ENCODE measurements around the gene SPINK9. TPM values are rescaled to one million over a fixed set of nuclear protein-coding genes. Genes with fewer than 3 reads are reported as not detected.

Gene SPINK9
- not detected in 2 replicates for total RNA-seq

GRCh38 chr5:148335259-148335658 lies at the start of gene SPINK9:
TSS of gene SPINK9 (plus strand) at chr5:148335559. CDS start at chr5:148335614, 55 bp downstream.

GRCh38 chr5:148312153-148312552 lies 23.2 kb upstream of the SPINK9 start, which contains the start of gene SPINK7:
TSS of gene SPINK7 (plus strand) at chr5:148312423. CDS start at chr5:148312484, 61 bp downstream.

GRCh38 chr5:148383564-148384379 lies 48.4 kb downstream of the SPINK9 start, which contains the start of gene FBXO38:
TSS of gene FBXO38 (plus strand) at chr5:148383958. CDS start at chr5:148394777, 10,819 bp downstream.

Other genes with a start within 250 kb of the SPINK9 start
- not detected in 2 replicates for gene SPINK14, start 167.0 kb upstream of the SPINK9 start, total RNA-seq
- gene SPINK6, start 132.5 kb upstream of the SPINK9 start, total RNA-seq = not detected in 2 replicates
- not detected in 2 replicates for gene MARCOL, start 97.0 kb upstream of the SPINK9 start, total RNA-seq
- gene SPINK13, start 66.8 kb upstream of the SPINK9 start, total RNA-seq = not detected in 2 replicates
- gene SPINK7, start 23.1 kb upstream of the SPINK9 start, total RNA-seq = not detected in 2 replicates
- gene FBXO38, start 48.4 kb downstream of the SPINK9 start, total RNA-seq = 31.1 and 76.5 TPM in 2 replicates

All from bladder microvascular endothelial cell (primary cell).